Body of pancreas (tissue), 4 donors: ENCODE measurements around the gene PDC. TPM values are rescaled to one million over a fixed set of nuclear protein-coding genes. Genes with fewer than 3 reads are reported as not detected.

ENCODE experiments used
- ATAC-seq: fragments of 150-250 bp; one replicate; pipeline ENCODE4 v1.9.1; 2016
- DNase-seq, 4 donors: peaks; one replicate each; pipeline ENCODE4 v3.0.0-alpha.2; 2019
- H3K27ac ChIP-seq, 4 donors: fragments of 200-600 bp; sonication (generic); 1 replicate in 3 of 4; 2 replicates in 1 of 4; pipeline versions ENCODE4 v1.5.1 to v1.6.1; 2016 to 2019; ENCODE audit warnings: mild to moderate bottlenecking in 1 of 4, mixed read lengths in 1 of 4, moderate library complexity in 1 of 4
- H3K27me3 ChIP-seq, 2 donors: fragments of 200-600 bp; sonication (generic); one replicate each; pipeline ENCODE4 v1.6.0; 2016; ENCODE audit warnings: mild to moderate bottlenecking in 1 of 2
- H3K36me3 ChIP-seq, 2 donors: fragments of 200-600 bp; sonication (generic); replicated peaks in 1 of 2; 2 replicates each; pipeline ENCODE4 v1.5.1; 2016; ENCODE audit warnings: low read depth in 2 of 2; ENCODE audit not compliant: insufficient read depth in 1 of 2
- H3K4me1 ChIP-seq: fragments of 200-600 bp; sonication (generic); one replicate; pipeline ENCODE4 v1.6.0; 2016
- H3K4me3 ChIP-seq, 2 donors: fragments of 200-600 bp; sonication (generic); 1 replicate in 1 of 2; 2 replicates in 1 of 2; pipeline ENCODE4 v1.5.1; 2016 to 2019
- H3K9me3 ChIP-seq, 3 donors: fragments of 200-600 bp; sonication (generic); 1 replicate in 2 of 3; 2 replicates in 1 of 3; pipeline ENCODE4 v1.5.1; 2016
- CTCF ChIP-seq, 7 experiments: fragments of 450-650 bp in 4 of 7; fragments of 200-600 bp in 3 of 7; sonication (generic) in 3 of 7; IDR thresholded peaks; one replicate each; pipeline ENCODE4 v1.5.1; 2016 to 2019; ENCODE audit warnings: antibody characterized with exemption in 7 of 7
- POLR2A ChIP-seq, 3 donors: fragments of 450-650 bp; IDR thresholded peaks; one replicate each; pipeline ENCODE4 v1.6.1; 2016; ENCODE audit warnings: antibody characterized with exemption in 3 of 3, mild to moderate bottlenecking in 2 of 3
- WGBS, 2 donors: methylation state at CpG; one replicate each; pipeline ENCODE4 v1.1.5; 2017; 5-methylcytosine and 5-hydroxymethylcytosine counted together
- intact Hi-C: fragments of 100-400 bp; cut with DNase I; formaldehyde crosslinking; loops from one replicate; pipeline ENCODE4 v1.15.1; 2023
- total RNA-seq, 2 donors: library from RNA; depleted of rRNA; stranded (reverse); fragments of >200 nt; gene quantifications; one replicate each; pipeline ENCODE4 v1.1.0, GENCODE V29; 2016

PDC gene
- total RNA-seq, 2 donors from 2014 or later: not detected

GRCh38 chr1:186429017-186429416, 31.9 kb downstream of the PDC start:
- no peak overlapping the region for H3K4me3 ChIP-seq
- H3K4me1 ChIP-seq: no peaks in the 10 kb centered on the region
- H3K27ac ChIP-seq: no peak overlapping the region
- intact Hi-C loops: no loop called here
- H3K36me3 ChIP-seq: no peaks in the 10 kb centered on the region
- no peaks in the 10 kb centered on the region for H3K27me3 ChIP-seq
- no peak for TF ChIP-seq POLR2A (IDR thresholded peaks at IDR 0.05)
- no peak for ATAC-seq
- DNase-seq: no peak
- WGBS, 2 donors: 90 to 94% methylated on average over 3 of the region's 3 CpGs
- H3K9me3 ChIP-seq: no peaks in the 10 kb centered on the region

DNA sequence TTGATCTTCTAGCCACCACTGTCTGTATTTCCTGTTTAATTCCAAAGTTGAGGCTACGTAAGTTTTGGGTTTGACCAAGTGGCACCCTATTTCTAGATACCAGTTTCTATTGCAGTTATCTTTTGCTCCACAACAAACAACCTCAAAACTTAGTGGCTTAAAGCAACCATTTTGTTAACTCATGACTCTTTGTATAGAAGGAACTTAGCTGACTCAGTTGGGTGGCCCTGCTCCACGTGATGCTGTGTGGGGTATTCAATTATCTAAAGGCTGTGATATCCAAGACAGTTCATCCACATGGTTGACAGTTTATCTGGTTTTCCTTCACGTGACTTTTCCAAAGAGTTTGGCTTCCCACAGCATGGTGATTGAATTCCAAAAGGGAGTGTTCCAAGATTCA, 34.8 kb downstream of the PDC start:
- 84% methylated on average over 3 of the region's 3 CpGs for WGBS, 2 donors
- TF ChIP-seq CTCF (IDR thresholded peaks at IDR 0.05): no peak
- no peak for TF ChIP-seq POLR2A (IDR thresholded peaks at IDR 0.05)
- intact Hi-C loops: no loop called here
- no peaks in the 10 kb centered on the region for H3K9me3 ChIP-seq
- H3K4me3 ChIP-seq: no peak overlapping the region
- no peak overlapping the region for H3K27ac ChIP-seq
- DNase-seq (no peak), ATAC-seq (no peak)
- H3K27me3 ChIP-seq: no peaks in the 10 kb centered on the region
- H3K36me3 ChIP-seq: no peaks in the 10 kb centered on the region
- H3K4me1 ChIP-seq: no peaks in the 10 kb centered on the region

GRCh38 chr1:186424539-186424938, 36.4 kb downstream of the PDC start:
- no peak overlapping the region for H3K27ac ChIP-seq
- H3K4me3 ChIP-seq: no peak overlapping the region
- TF ChIP-seq CTCF (IDR thresholded peaks at IDR 0.05): no peak
- no peak for TF ChIP-seq POLR2A (IDR thresholded peaks at IDR 0.05)
- 52 to 60% methylated on average over 2 of the region's 2 CpGs for WGBS, 2 donors
- intact Hi-C loops: no loop called here
- H3K9me3 ChIP-seq: no peaks in the 10 kb centered on the region
- H3K4me1 ChIP-seq: no peaks in the 10 kb centered on the region
- H3K27me3 ChIP-seq: no peaks in the 10 kb centered on the region
- DNase-seq (peak in 2 of 4 donors; percentile 16 to 20), ATAC-seq (no peak)
- H3K36me3 ChIP-seq: peaks cover 0 to 9% of the 10 kb centered on the region in 2 donors

GRCh38 chr1:186421446-186421845, 39.5 kb downstream of the PDC start:
- intact Hi-C loops: no loop called here
- no peak overlapping the region for H3K4me3 ChIP-seq

GRCh38 chr1:186420923-186421322, 40.0 kb downstream of the PDC start:
- WGBS, 2 donors: 85 to 89% methylated on average over 1 of the region's 1 CpG

More at GRCh38 chr1:186421446-186421845, 39.5 kb downstream of the PDC start:
- WGBS, 2 donors: 86 to 87% methylated on average over 6 of the region's 6 CpGs
- Histone ChIP-seq H3K36me3 (peaks cover 0 to 15% of the 10 kb centered on the region in 2 donors), H3K9me3 (no peaks in the 10 kb centered on the region), H3K27ac (no peak overlapping the region), H3K4me1 (no peaks in the 10 kb centered on the region), H3K27me3 (no peaks in the 10 kb centered on the region)
- DNase-seq (no peak), ATAC-seq (no peak)
- TF ChIP-seq POLR2A (IDR thresholded peaks at IDR 0.05): no peak
- no peak for TF ChIP-seq CTCF (IDR thresholded peaks at IDR 0.05)

More at GRCh38 chr1:186420923-186421322, 40.0 kb downstream of the PDC start:
- H3K36me3 ChIP-seq: peaks cover 0 to 15% of the 10 kb centered on the region in 2 donors
- intact Hi-C loops: no loop called here
- DNase-seq (no peak), ATAC-seq (no peak)
- no peaks in the 10 kb centered on the region for H3K4me1 ChIP-seq
- no peak overlapping the region for H3K27ac ChIP-seq
- no peak overlapping the region for H3K4me3 ChIP-seq
- no peaks in the 10 kb centered on the region for H3K9me3 ChIP-seq
- TF ChIP-seq CTCF (IDR thresholded peaks at IDR 0.05): no peak
- TF ChIP-seq POLR2A (IDR thresholded peaks at IDR 0.05): no peak
- no peaks in the 10 kb centered on the region for H3K27me3 ChIP-seq
